ENCODE results near the gene CCDC197. TPM values are rescaled to one million over a fixed set of nuclear protein-coding genes. Genes with fewer than 3 reads are reported as not detected.

CCDC197 gene
- total and polyA plus RNA-seq, 9 of the 15 experiments (the other 6 are each of a cell fraction or from before 2014, with no cell fraction given) = not detected

GRCh38 chr14:94029265-94029664, 32.2 kb downstream of the CCDC197 start:
- intact Hi-C loops (cut with micrococcal nuclease) = no loop called here
- H3K4me1 ChIP-seq (replicated peaks in 1 of 2; ENCODE audit: control insufficient read depth in 2 of 2, insufficient read depth in 2 of 2, low read length in 2 of 2) = peaks cover 0 to 7% of the 10 kb centered on the region in 2 experiments; a peak in 1 of 5 replicates

More at GRCh38 chr14:94029265-94029664, 32.2 kb downstream of the CCDC197 start:
- BruUV-seq (replicated peaks) = no TSS peak
- ChIA-PET POLR2A (interaction anchor here (0.6 to 0.7 kb wide), 2 partner anchors 28 to 144 kb away, joined by 3 to 4 read pairs; no protein-coding TSS in a partner anchor), CTCF (ENCODE audit: low intra/inter-chr PET ratio) (no interaction called here)
- Histone ChIP-seq H3K9me3 (replicated peaks; ENCODE audit: control insufficient read depth, insufficient read depth, low read depth, low read length) (no peaks in the 10 kb centered on the region), H2AFZ (ENCODE audit: low read depth, low read length) (no peak overlapping the region), H3K4me3 (no peak overlapping the region), H3K9me1 (ENCODE audit: control insufficient read depth, insufficient read depth, low read length) (no peaks in the 10 kb centered on the region), H3K9ac (ENCODE audit: insufficient read depth in 1 of 2, low read depth in 2 of 2, low read length in 2 of 2) (no peak overlapping the region), H3K36me3 (ENCODE audit: control insufficient read depth, insufficient read depth, low read length) (no peaks in the 10 kb centered on the region), H3K27ac (ENCODE audit: extremely low read depth, low read depth, low read length) (no peak overlapping the region), H3K4me2 (ENCODE audit: insufficient read depth, low read length) (no peak overlapping the region), H4K20me1 (replicated peaks; ENCODE audit: control insufficient read depth, insufficient read depth, low read length) (peaks cover 6% of the 10 kb centered on the region; the same call in 1 of the 2 replicates), H3K79me2 (ENCODE audit: control insufficient read depth, insufficient read depth, low read length) (no peaks in the 10 kb centered on the region), H3K27me3 (ENCODE audit: control insufficient read depth in 2 of 2, insufficient read depth in 2 of 2, low read length in 2 of 2) (peaks cover 0 to 7% of the 10 kb centered on the region in 2 experiments; a peak in 1 of 5 replicates)
- no peak for FAIRE-seq
- DNase-seq (ENCODE audit: extremely low read depth in 1 of 4, low spot score in 3 of 4) = no peak
- in situ Hi-C loops (cut with MboI) = no loop called here
- ATAC-seq = no peak
- peak in 1 of 2 experiments; percentile 72; a peak in 1 of 4 replicates for TF ChIP-seq UBTF (IDR thresholded peaks at IDR 0.05; ENCODE audit: borderline replicate concordance in 1 of 2, low read depth in 2 of 2, low read length in 2 of 2)
- no peak for TF ChIP-seq ZNF121 (CRISPR knock-in tag; conservative IDR thresholded peaks at IDR 0.05)
- no peak for TF ChIP-seq SMARCC2 (IDR thresholded peaks at IDR 0.05; ENCODE audit: low read depth)
- TF ChIP-seq, protein P1, sequence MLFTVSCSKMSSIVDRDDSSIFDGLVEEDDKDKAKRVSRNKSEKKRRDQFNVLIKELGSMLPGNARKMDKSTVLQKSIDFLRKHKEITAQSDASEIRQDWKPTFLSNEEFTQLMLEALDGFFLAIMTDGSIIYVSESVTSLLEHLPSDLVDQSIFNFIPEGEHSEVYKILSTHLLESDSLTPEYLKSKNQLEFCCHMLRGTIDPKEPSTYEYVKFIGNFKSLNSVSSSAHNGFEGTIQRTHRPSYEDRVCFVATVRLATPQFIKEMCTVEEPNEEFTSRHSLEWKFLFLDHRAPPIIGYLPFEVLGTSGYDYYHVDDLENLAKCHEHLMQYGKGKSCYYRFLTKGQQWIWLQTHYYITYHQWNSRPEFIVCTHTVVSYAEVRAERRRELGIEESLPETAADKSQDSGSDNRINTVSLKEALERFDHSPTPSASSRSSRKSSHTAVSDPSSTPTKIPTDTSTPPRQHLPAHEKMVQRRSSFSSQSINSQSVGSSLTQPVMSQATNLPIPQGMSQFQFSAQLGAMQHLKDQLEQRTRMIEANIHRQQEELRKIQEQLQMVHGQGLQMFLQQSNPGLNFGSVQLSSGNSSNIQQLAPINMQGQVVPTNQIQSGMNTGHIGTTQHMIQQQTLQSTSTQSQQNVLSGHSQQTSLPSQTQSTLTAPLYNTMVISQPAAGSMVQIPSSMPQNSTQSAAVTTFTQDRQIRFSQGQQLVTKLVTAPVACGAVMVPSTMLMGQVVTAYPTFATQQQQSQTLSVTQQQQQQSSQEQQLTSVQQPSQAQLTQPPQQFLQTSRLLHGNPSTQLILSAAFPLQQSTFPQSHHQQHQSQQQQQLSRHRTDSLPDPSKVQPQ (CRISPR knock-in tag; IDR thresholded peaks at IDR 0.05; ENCODE audit: borderline replicate concordance) = no peak
- no peak for TF ChIP-seq CCNT2 (IDR thresholded peaks at IDR 0.05; ENCODE audit: borderline replicate concordance, extremely low read depth, insufficient read length, low read depth, low read length)
- TF ChIP-seq NCOA6 (IDR thresholded peaks at IDR 0.05) = no peak
- WGBS (ENCODE audit: insufficient coverage, low coverage, missing lambda C conversion rate) = 15% methylated on average over 4 of the region's 4 CpGs
